ENCODE measurements around the gene PCDHGC5.

The PCDHGC5 gene

GRCh38 chr5:141488591-141489561, at the start of gene PCDHGC5:
Gene PCDHGC5 (plus strand): TSS chr5:141489081. CDS start chr5:141489241, 160 bp downstream.
- peak; percentile 75 for DNase-seq (ENCODE audit: low spot score)
- CTCF ChIA-PET, result interaction anchor here (0.9 to 2.0 kb wide), 3 partner anchors 10 to 71 kb away, joined by 3 to 9 read pairs (median 9); partner anchors contain the start of gene PCDHGB7
- H3K27ac ChIP-seq, result peak within 1 kb of the TSS; percentile 68
- TF ChIP-seq CTCF (conservative IDR thresholded peaks at IDR 0.05; ENCODE audit: low read depth), result no peak
- POLR2A ChIA-PET (ENCODE audit: low non-redundant PET), result interaction anchor here (1.1 kb wide), 1 partner anchor 10 kb away, joined by 5 read pairs; no protein-coding TSS in a partner anchor

- no peak overlapping the region for H3K27ac ChIP-seq
- DNase-seq (ENCODE audit: low spot score), result no peak
- ChIA-PET CTCF (interaction anchor here (0.6 kb wide), 1 partner anchor 341 kb away, joined by 3 read pairs; no protein-coding TSS in a partner anchor), POLR2A (ENCODE audit: low non-redundant PET) (no interaction called here)
- TF ChIP-seq CTCF (conservative IDR thresholded peaks at IDR 0.05; ENCODE audit: low read depth), result no peak
Observed at GRCh38 chr5:141439411-141440141, 49.3 kb upstream of the PCDHGC5 start.

- TF ChIP-seq CTCF (conservative IDR thresholded peaks at IDR 0.05; ENCODE audit: low read depth), result no peak
- POLR2A ChIA-PET (ENCODE audit: low non-redundant PET), result no interaction called here
- CTCF ChIA-PET, result interaction anchor here (0.6 kb wide), 1 partner anchor 341 kb away, joined by 3 read pairs; no protein-coding TSS in a partner anchor
- no peak for DNase-seq (ENCODE audit: low spot score)
- no peak overlapping the region for H3K27ac ChIP-seq
Observed at GRCh38 chr5:141440341-141440740, 48.5 kb upstream of the PCDHGC5 start.

GRCh38 chr5:141441571-141442170, 47.2 kb upstream of the PCDHGC5 start:
- CTCF ChIA-PET, result interaction anchor here (0.6 to 0.7 kb wide), 2 partner anchors 18 to 150 kb away, joined by 3 read pairs; no protein-coding TSS in a partner anchor
- DNase-seq (ENCODE audit: low spot score), result no peak
- POLR2A ChIA-PET (ENCODE audit: low non-redundant PET), result no interaction called here

GRCh38 chr5:141465351-141465750, 23.5 kb upstream of the PCDHGC5 start:
- no peak for TF ChIP-seq CTCF (conservative IDR thresholded peaks at IDR 0.05; ENCODE audit: low read depth)
- DNase-seq (ENCODE audit: low spot score), result no peak
- ChIA-PET POLR2A (ENCODE audit: low non-redundant PET) (no interaction called here), CTCF (interaction anchor here (0.6 to 2.1 kb wide), 2 partner anchors 59 to 135 kb away, joined by 3 to 7 read pairs; no protein-coding TSS in a partner anchor)
- H3K27ac ChIP-seq, result no peak overlapping the region

More at GRCh38 chr5:141441571-141442170, 47.2 kb upstream of the PCDHGC5 start:
- no peak overlapping the region for H3K27ac ChIP-seq
- TF ChIP-seq CTCF (conservative IDR thresholded peaks at IDR 0.05; ENCODE audit: low read depth), result no peak
